ENCODE measurements around the gene ZBTB20. TPM values are rescaled to one million over a fixed set of nuclear protein-coding genes. Genes with fewer than 3 reads are reported as not detected.

Gene ZBTB20
- total and polyA plus RNA-seq, 10 donors, result 0.32 to 89.7 (median 71.8) TPM

DNA sequence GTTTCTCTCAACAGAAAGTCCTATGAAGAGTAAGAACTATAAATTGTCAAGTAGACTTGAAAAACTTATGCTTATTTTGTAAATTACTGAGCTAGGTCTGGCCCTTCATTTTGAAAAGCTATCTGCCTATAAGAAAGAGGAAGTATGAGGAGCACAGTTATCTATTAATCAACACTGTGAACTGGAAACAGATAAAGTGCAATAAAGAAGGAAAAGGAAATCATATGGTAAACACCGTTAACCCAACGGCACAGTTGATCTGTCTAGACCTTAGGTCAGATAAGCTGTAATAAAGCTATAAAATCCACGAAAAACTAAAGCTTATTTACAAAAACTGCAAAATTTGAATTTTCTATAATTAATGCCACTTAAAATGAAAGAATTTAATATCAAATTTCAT lies 242.5 kb downstream of the ZBTB20 start:
- Histone ChIP-seq H3K9me3 (peaks cover 0 to 3% (median 0%) of the 10 kb centered on the region in 8 donors), H3K27me3 (replicated peaks in 1 of 7) (no peaks in the 10 kb centered on the region), H3K27ac (no peak overlapping the region), H3K36me3 (peaks cover 0 to 8% (median 0%) of the 10 kb centered on the region in 6 donors), H3K4me1 (peaks cover 0 to 28% (median 0%) of the 10 kb centered on the region in 6 donors), H3K4me3 (no peak overlapping the region)
- DNase-seq, result no peak
- WGBS, 5 donors, result 26 to 42% (median 35%) methylated on average over 3 of the region's 3 CpGs
- intact Hi-C loops (cut with DNase I; ENCODE audit: low total_unique reads), result no loop called here
- TF ChIP-seq, protein P1, sequence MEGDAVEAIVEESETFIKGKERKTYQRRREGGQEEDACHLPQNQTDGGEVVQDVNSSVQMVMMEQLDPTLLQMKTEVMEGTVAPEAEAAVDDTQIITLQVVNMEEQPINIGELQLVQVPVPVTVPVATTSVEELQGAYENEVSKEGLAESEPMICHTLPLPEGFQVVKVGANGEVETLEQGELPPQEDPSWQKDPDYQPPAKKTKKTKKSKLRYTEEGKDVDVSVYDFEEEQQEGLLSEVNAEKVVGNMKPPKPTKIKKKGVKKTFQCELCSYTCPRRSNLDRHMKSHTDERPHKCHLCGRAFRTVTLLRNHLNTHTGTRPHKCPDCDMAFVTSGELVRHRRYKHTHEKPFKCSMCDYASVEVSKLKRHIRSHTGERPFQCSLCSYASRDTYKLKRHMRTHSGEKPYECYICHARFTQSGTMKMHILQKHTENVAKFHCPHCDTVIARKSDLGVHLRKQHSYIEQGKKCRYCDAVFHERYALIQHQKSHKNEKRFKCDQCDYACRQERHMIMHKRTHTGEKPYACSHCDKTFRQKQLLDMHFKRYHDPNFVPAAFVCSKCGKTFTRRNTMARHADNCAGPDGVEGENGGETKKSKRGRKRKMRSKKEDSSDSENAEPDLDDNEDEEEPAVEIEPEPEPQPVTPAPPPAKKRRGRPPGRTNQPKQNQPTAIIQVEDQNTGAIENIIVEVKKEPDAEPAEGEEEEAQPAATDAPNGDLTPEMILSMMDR (IDR thresholded peaks at IDR 0.05 in 8 of 11, conservative IDR thresholded peaks at IDR 0.05 in 3 of 11), result no peak
- TF ChIP-seq POLR2A (IDR thresholded peaks at IDR 0.05) (no peak), POLR2AphosphoS5 (IDR thresholded peaks at IDR 0.05) (no peak)

DNA sequence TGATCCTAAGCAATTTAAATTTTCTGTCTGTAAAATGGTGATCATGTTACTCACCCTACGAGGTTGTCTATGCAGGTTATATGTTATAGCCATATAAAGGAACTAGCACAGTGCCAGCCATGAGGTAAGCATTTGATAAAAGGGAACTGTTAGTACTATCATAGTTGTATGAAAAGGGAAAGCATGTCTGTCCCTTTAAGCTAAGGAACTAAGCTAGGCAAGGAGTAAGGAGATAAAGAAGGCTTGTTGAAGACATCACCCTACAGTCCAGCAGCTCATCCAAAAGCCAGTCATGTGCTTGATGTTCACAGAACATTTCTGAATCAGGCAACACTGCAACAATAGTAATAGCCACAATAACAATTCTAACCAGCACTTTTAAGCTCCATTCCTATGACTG lies 243.9 kb downstream of the ZBTB20 start:
- intact Hi-C loops (cut with DNase I; ENCODE audit: low total_unique reads), result no loop called here
- 25 to 71% (median 48%) methylated on average over 1 of the region's 1 CpG for WGBS, 5 donors
- peaks cover 0 to 28% (median 0%) of the 10 kb centered on the region in 6 donors for H3K4me1 ChIP-seq
- no peaks in the 10 kb centered on the region for H3K9me3 ChIP-seq
- H3K27me3 ChIP-seq (replicated peaks in 1 of 7), result no peaks in the 10 kb centered on the region
- H3K27ac ChIP-seq, result no peak overlapping the region
- peaks cover 0 to 8% (median 0%) of the 10 kb centered on the region in 6 donors for H3K36me3 ChIP-seq
- no peak for DNase-seq
- no peak overlapping the region for H3K4me3 ChIP-seq
- no peak for TF ChIP-seq POLR2A (IDR thresholded peaks at IDR 0.05)
- TF ChIP-seq, protein P1 (IDR thresholded peaks at IDR 0.05 in 8 of 11, conservative IDR thresholded peaks at IDR 0.05 in 3 of 11), result no peak
- TF ChIP-seq POLR2AphosphoS5 (IDR thresholded peaks at IDR 0.05), result no peak

- intact Hi-C loops (cut with DNase I; ENCODE audit: low total_unique reads), result no loop called here
- H3K27me3 ChIP-seq (replicated peaks in 1 of 7), result no peaks in the 10 kb centered on the region
- no peak overlapping the region for H3K4me3 ChIP-seq
- H3K36me3 ChIP-seq, result peaks cover 0 to 8% (median 0%) of the 10 kb centered on the region in 6 donors
- no peak for DNase-seq
- H3K9me3 ChIP-seq, result no peaks in the 10 kb centered on the region
- H3K4me1 ChIP-seq, result peaks cover 0 to 28% (median 0%) of the 10 kb centered on the region in 6 donors
- TF ChIP-seq POLR2A (IDR thresholded peaks at IDR 0.05) (no peak), POLR2AphosphoS5 (IDR thresholded peaks at IDR 0.05) (no peak)
- TF ChIP-seq, protein P1 (IDR thresholded peaks at IDR 0.05 in 8 of 11, conservative IDR thresholded peaks at IDR 0.05 in 3 of 11), result no peak
- no peak overlapping the region for H3K27ac ChIP-seq
Observed at GRCh38 chr3:114902691-114903101, 244.4 kb downstream of the ZBTB20 start.

DNA sequence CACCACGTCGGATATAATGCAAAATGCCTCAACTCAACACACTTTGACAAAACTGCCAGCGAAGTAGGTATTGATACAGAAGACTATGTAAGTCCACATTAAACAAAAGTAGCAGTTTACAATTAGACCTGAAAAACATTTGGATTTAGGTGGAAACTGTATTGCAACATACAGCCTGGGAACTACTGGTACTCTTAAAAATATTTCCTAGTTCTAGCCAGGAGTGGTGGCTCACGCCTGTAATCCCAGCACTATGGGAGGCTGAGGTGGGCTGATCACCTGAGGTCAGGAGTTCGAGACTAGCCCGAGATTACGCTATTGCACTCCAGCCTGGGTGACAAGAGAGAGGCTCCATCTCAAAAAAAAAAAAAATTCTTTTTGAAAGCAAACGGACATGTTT lies 246.2 kb downstream of the ZBTB20 start:
- TF ChIP-seq POLR2AphosphoS5 (IDR thresholded peaks at IDR 0.05) (no peak), POLR2A (IDR thresholded peaks at IDR 0.05) (no peak)
- TF ChIP-seq, protein P1 (IDR thresholded peaks at IDR 0.05 in 8 of 11, conservative IDR thresholded peaks at IDR 0.05 in 3 of 11), result no peak
- Histone ChIP-seq H3K4me3 (peak overlapping the region in 2 of 8 donors; percentile 7 to 12), H3K27me3 (replicated peaks in 1 of 7) (no peaks in the 10 kb centered on the region), H3K36me3 (no peaks in the 10 kb centered on the region), H3K9me3 (no peaks in the 10 kb centered on the region), H3K4me1 (peaks cover 0 to 28% (median 0%) of the 10 kb centered on the region in 6 donors), H3K27ac (no peak overlapping the region)
- no peak for DNase-seq
- intact Hi-C loops (cut with DNase I; ENCODE audit: low total_unique reads), result no loop called here
- WGBS, 5 donors, result 84 to 92% (median 87%) methylated on average over 8 of the region's 8 CpGs

Data from spleen (tissue), 11 donors.